Measurements from ENCODE around the gene CWF19L2. TPM values are rescaled to one million over a fixed set of nuclear protein-coding genes. Genes with fewer than 3 reads are reported as not detected.

CWF19L2 gene
- total and polyA plus RNA-seq, 2 of the 8 experiments (the other 6 are each of a cell fraction or from before 2014, with no cell fraction given), result 2.2 to 16.6 TPM

DNA sequence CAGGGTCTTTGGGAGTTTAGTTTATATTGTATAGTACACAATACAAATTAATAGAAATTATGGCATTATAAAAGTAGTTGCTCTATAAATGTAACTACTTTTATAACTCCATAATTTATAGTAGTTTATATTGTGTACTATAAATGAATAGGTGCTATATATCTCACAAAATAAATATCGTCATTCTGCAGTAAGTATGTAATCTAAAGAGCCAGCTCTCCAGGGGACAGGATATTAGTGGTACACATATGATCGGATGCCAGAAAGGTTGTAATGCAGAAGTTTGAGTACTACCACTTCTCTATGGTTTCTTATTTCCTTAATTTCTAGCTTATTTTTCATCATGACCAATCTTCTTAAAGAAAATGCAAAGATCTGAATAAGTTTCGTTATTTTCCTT is 20.2 kb upstream of the CWF19L2 start:
- H3K79me2 ChIP-seq (ENCODE audit: control insufficient read depth in 1 of 2, insufficient read depth in 2 of 2, low read length in 2 of 2), result no peaks in the 10 kb centered on the region
- no peak overlapping the region for H3K56ac ChIP-seq (replicated peaks; ENCODE audit: insufficient read length, low read depth, low read length)
- no peaks in the 10 kb centered on the region for H3K79me1 ChIP-seq (ENCODE audit: low read depth, low read length)
- no peaks in the 10 kb centered on the region for H3K36me3 ChIP-seq (ENCODE audit: control insufficient read depth in 2 of 4, insufficient read depth in 4 of 4, low read length in 3 of 4)
- DNase-seq (ENCODE audit: low read depth in 1 of 2, low spot score in 2 of 2) (no peak), FAIRE-seq (no peak)
- TF ChIP-seq KDM5A (IDR thresholded peaks at IDR 0.05; ENCODE audit: low read length), result no peak
- TF ChIP-seq RBBP5 (IDR thresholded peaks at IDR 0.05; ENCODE audit: borderline replicate concordance, low read depth, low read length), result no peak
- TF ChIP-seq SIX5 (IDR thresholded peaks at IDR 0.05; ENCODE audit: low read depth, low read length), result no peak
- TF ChIP-seq YY1 (IDR thresholded peaks at IDR 0.05; ENCODE audit: low read depth, low read length), result no peak
- no peak for TF ChIP-seq EZH2 (IDR thresholded peaks at IDR 0.05; ENCODE audit: low read depth, low read length, severe bottlenecking)
- TF ChIP-seq HDAC2 (IDR thresholded peaks at IDR 0.05; ENCODE audit: borderline replicate concordance in 1 of 2, low read depth in 2 of 2, low read length in 2 of 2), result no peak
- no peak overlapping the region for H4K8ac ChIP-seq (ENCODE audit: extremely low read depth, insufficient read depth, low read length)
- H4K5ac ChIP-seq (ENCODE audit: insufficient read length, low read depth, low read length), result no peak overlapping the region
- H3K9me3 ChIP-seq (ENCODE audit: insufficient read depth in 2 of 2, low read depth in 1 of 2, low read length in 1 of 2), result no peaks in the 10 kb centered on the region
- no peak overlapping the region for H2AFZ ChIP-seq (ENCODE audit: low read length)
- H2BK120ac ChIP-seq (replicated peaks; ENCODE audit: low read depth, low read length), result no peak overlapping the region
- no peak overlapping the region for H2BK5ac ChIP-seq (ENCODE audit: low read depth, low read length)
- no peak overlapping the region for H2BK20ac ChIP-seq (ENCODE audit: low read length)
- H3K23ac ChIP-seq (ENCODE audit: insufficient read length), result no peak overlapping the region
- ChIA-PET CTCF (ENCODE audit: partially characterized antibody) (no interaction called here), POLR2A (ENCODE audit: partially characterized antibody) (no interaction called here)
- no peaks in the 10 kb centered on the region for H4K20me1 ChIP-seq (replicated peaks in 1 of 2; ENCODE audit: control insufficient read depth in 1 of 2, insufficient read depth in 2 of 2, low read length in 2 of 2)
- H4K91ac ChIP-seq (replicated peaks; ENCODE audit: insufficient read length, low read length), result no peak overlapping the region
- H3K9ac ChIP-seq (replicated peaks in 1 of 4; ENCODE audit: extremely low read depth in 1 of 4, low read depth in 3 of 4, low read length in 3 of 4), result no peak overlapping the region
- 95% methylated on average over 3 of the region's 3 CpGs; no CpG with 5 or more reads in 1 of the 2 experiments for WGBS, 2 experiments (ENCODE audit: extremely low coverage in 1 of 2, insufficient coverage in 1 of 2, insufficient read length in 1 of 2, insufficient replicate concordance in 2 of 2, low coverage in 1 of 2, low lambda C conversion rate in 2 of 2, missing lambda C conversion rate in 1 of 2)
- no peak overlapping the region for H3K4me2 ChIP-seq (ENCODE audit: insufficient read depth in 1 of 2, low read depth in 2 of 2, low read length in 2 of 2)
- H3K4me1 ChIP-seq (replicated peaks in 1 of 4; ENCODE audit: control insufficient read depth in 3 of 4, insufficient read depth in 4 of 4, low read length in 3 of 4), result no peaks in the 10 kb centered on the region
- H3K4me3 ChIP-seq (ENCODE audit: extremely low read depth in 1 of 4, insufficient read depth in 2 of 4, low read depth in 3 of 4, low read length in 4 of 4), result no peak overlapping the region
- no peak overlapping the region for H2BK15ac ChIP-seq (ENCODE audit: low read length)
- no peaks in the 10 kb centered on the region for H3K27me3 ChIP-seq (replicated peaks in 1 of 4; ENCODE audit: control insufficient read depth in 3 of 4, extremely low read depth in 1 of 4, insufficient read depth in 3 of 4, low read length in 3 of 4)
- no peak overlapping the region for H3K14ac ChIP-seq (ENCODE audit: insufficient read length)
- H2BK12ac ChIP-seq (ENCODE audit: low read depth, low read length), result no peak overlapping the region
- H3K18ac ChIP-seq (ENCODE audit: extremely low read depth, low read length), result no peak overlapping the region
- H3K27ac ChIP-seq (ENCODE audit: low read depth, low read length), result no peak overlapping the region
- H2AK5ac ChIP-seq (ENCODE audit: low read depth, low read length), result no peak overlapping the region
- no peaks in the 10 kb centered on the region for H3K23me2 ChIP-seq (ENCODE audit: low read depth, low read length)
- H3K4ac ChIP-seq (replicated peaks; ENCODE audit: insufficient read length, low read depth, low read length), result no peak overlapping the region
